WTC11 (cell line): ENCODE measurements around the gene ZDHHC1. TPM values are rescaled to one million over a fixed set of nuclear protein-coding genes. Genes with fewer than 3 reads are reported as not detected.

Experiments
- ATAC-seq: fragments of 200-7000 bp; cut with Tn5 transposase; 2 replicates; pipeline ENCODE4 v1.10.0; 2021; ENCODE audit warnings: mild to moderate bottlenecking, moderate library complexity
- CTCF ChIA-PET: fragments of 300-600 bp; sonication (Branson Sonifier 250); formaldehyde crosslinking; loops from one replicate; lab custom pipeline; 2021; ENCODE audit warnings: antibody characterized with exemption; lab: Charles Lee
- POLR2A ChIA-PET: fragments of 350-600 bp; sonication (Branson Sonifier 250); formaldehyde crosslinking; loops from one replicate; lab custom pipeline; 2021; ENCODE audit warnings: antibody characterized with exemption; lab: Charles Lee
- DNase-seq: peaks from one replicate; pipeline ENCODE4 v3.0.0; 2021; ENCODE audit warnings: low spot score
- H3K27ac Mint-ChIP-seq: 2 replicates; pipeline ENCODE4 v1.8.0; 2021; ENCODE audit warnings: mixed read lengths
- H3K27me3 Mint-ChIP-seq: 2 replicates; pipeline ENCODE4 v1.8.0; 2021; ENCODE audit warnings: low read depth, mild to moderate bottlenecking, moderate library complexity, mixed read lengths
- H3K36me3 Mint-ChIP-seq: 2 replicates; pipeline ENCODE4 v1.8.0; 2021; ENCODE audit warnings: mixed read lengths
- H3K4me1 Mint-ChIP-seq: 2 replicates; pipeline ENCODE4 v1.8.0; 2022; ENCODE audit warnings: mixed read lengths
- H3K4me3 Mint-ChIP-seq: 2 replicates; pipeline ENCODE4 v1.8.0; 2021; ENCODE audit warnings: mild to moderate bottlenecking, moderate library complexity, mixed read lengths
- H3K9me3 Mint-ChIP-seq: 2 replicates; pipeline ENCODE4 v1.8.0; 2021; ENCODE audit warnings: mixed read lengths
- CBFB ChIP-seq: sonication (generic); formaldehyde crosslinking; IDR thresholded peaks from 2 replicates; pipeline ENCODE4 v1.8.1; 2022; ENCODE audit warnings: mild to moderate bottlenecking, low read depth, missing genetic modification reagents
- EMX1 ChIP-seq: fragments of 250-450 bp; sonication (Bioruptor Pico); IDR thresholded peaks from 2 replicates; pipeline ENCODE4 v1.8.0; 2021; ENCODE audit warnings: mild to moderate bottlenecking
- ESRRA ChIP-seq: sonication (generic); formaldehyde crosslinking; IDR thresholded peaks from 2 replicates; pipeline ENCODE4 v1.8.1; 2022; ENCODE audit warnings: mild to moderate bottlenecking, missing genetic modification reagents, borderline replicate concordance
- ETV6 ChIP-seq: sonication (generic); formaldehyde crosslinking; IDR thresholded peaks from 2 replicates; pipeline ENCODE4 v1.8.1; 2022; ENCODE audit warnings: mild to moderate bottlenecking, missing genetic modification reagents
- IRF2 ChIP-seq: sonication (generic); formaldehyde crosslinking; IDR thresholded peaks from 2 replicates; pipeline ENCODE4 v1.8.0; 2022; ENCODE audit warnings: low read depth, missing genetic modification reagents, borderline replicate concordance
- JUN ChIP-seq: sonication (generic); formaldehyde crosslinking; IDR thresholded peaks from 2 replicates; pipeline ENCODE4 v1.8.0; 2023; ENCODE audit warnings: mild to moderate bottlenecking, missing genetic modification reagents
- NFE2L1 ChIP-seq: sonication (generic); formaldehyde crosslinking; IDR thresholded peaks from 2 replicates; pipeline ENCODE4 v1.8.1; 2023; ENCODE audit warnings: missing genetic modification reagents
- NFYB ChIP-seq: sonication (generic); formaldehyde crosslinking; conservative IDR thresholded peaks from 2 replicates; pipeline ENCODE4 v1.8.0; 2022; ENCODE audit warnings: low read depth, missing genetic modification reagents
- RELA ChIP-seq: sonication (generic); formaldehyde crosslinking; IDR thresholded peaks from 2 replicates; pipeline ENCODE4 v1.8.1; 2022; ENCODE audit warnings: missing genetic modification reagents, mild to moderate bottlenecking, borderline replicate concordance
- RORB ChIP-seq: fragments of 250-450 bp; sonication (Bioruptor Pico); IDR thresholded peaks from 2 replicates; pipeline ENCODE4 v1.9.0; 2021; ENCODE audit warnings: mild to moderate bottlenecking
- ZNF317 ChIP-seq: sonication (generic); formaldehyde crosslinking; IDR thresholded peaks from 2 replicates; pipeline ENCODE4 v1.8.1; 2023; ENCODE audit warnings: low read depth, mild to moderate bottlenecking, moderate library complexity, missing genetic modification reagents, borderline replicate concordance
- ZNF416 ChIP-seq: fragments of 250-450 bp; sonication (Bioruptor Pico); IDR thresholded peaks from 2 replicates; pipeline ENCODE4 v1.9.0; 2021; ENCODE audit warnings: mild to moderate bottlenecking, inconsistent platforms
- ZNF423 ChIP-seq: fragments of 250-450 bp; sonication (Bioruptor Pico); IDR thresholded peaks from 2 replicates; pipeline ENCODE4 v2.1.2; 2022; ENCODE audit warnings: mild to moderate bottlenecking, moderate library complexity
- total RNA-seq: library from RNA; stranded (reverse); gene quantifications from 3 replicates; pipeline ENCODE4 v1.2.3, GENCODE V29; 2021
- TF ChIP-seq, protein P1 (sequence below): sonication (generic); formaldehyde crosslinking; IDR thresholded peaks from 2 replicates; pipeline ENCODE4 v1.8.0; 2022; ENCODE audit warnings: mild to moderate bottlenecking, missing genetic modification reagents
- TF ChIP-seq, protein P2 (sequence below): fragments of 250-450 bp; sonication (Bioruptor Pico); IDR thresholded peaks from 2 replicates; pipeline ENCODE4 v1.8.0; 2021; ENCODE audit warnings: mild to moderate bottlenecking
- TF ChIP-seq, protein P3 (sequence below): sonication (generic); formaldehyde crosslinking; IDR thresholded peaks from 2 replicates; pipeline ENCODE4 v1.8.0; 2023; ENCODE audit warnings: mild to moderate bottlenecking, missing genetic modification reagents
- TF ChIP-seq, protein P4 (sequence below): sonication (generic); formaldehyde crosslinking; IDR thresholded peaks from 2 replicates; pipeline ENCODE4 v1.8.0; 2022; ENCODE audit warnings: mild to moderate bottlenecking, missing genetic modification reagents

The ZDHHC1 gene
- total RNA-seq, 1 experiment from 2014 or later = 4.2 TPM

DNA sequence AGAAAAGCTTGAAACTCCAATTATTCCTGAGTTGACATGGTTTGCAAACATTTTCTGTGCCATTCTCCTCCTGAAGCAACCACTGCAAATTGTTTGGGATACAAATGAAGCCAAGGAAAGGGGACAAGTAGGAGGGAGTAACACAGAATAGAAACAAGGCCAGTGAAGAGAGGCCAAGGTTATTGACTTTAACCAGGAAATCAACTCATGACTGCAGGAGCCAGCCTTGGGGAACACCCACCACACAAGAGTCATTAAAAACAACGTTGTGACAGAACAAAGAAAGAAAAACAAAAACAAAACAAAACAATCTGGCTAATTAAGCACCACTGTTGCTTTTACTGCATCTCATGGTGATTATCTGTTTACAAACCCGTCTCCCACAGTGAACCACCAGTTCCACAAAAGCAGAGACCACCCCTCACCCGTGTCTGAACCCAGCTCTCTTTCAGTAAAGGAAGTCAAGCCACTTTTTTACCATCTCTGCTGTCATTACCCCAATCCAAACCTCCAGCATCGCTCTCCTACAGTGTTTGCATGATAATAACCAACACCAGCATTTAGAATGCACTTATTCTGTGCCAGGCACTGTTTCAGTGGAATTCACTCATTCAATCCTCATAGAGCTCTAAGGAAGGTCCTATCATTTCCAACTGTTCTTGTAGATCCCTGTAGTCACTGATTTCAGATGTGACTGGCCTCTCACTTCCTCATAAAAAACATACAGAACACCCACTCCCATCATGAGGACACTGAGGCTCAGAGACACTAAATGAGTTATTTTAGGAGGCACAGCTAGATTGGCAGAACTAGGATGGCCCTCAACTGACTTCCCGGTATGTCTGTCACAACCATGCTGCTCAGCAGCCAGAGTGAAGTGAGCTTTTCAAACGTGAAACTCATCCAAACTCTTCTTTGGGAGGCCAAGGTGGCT lies 2.0 kb downstream of the ZDHHC1 start:
- no peak for ATAC-seq
- TF ChIP-seq ZNF416 (CRISPR knock-in tag) = no peak
- TF ChIP-seq, protein P1, sequence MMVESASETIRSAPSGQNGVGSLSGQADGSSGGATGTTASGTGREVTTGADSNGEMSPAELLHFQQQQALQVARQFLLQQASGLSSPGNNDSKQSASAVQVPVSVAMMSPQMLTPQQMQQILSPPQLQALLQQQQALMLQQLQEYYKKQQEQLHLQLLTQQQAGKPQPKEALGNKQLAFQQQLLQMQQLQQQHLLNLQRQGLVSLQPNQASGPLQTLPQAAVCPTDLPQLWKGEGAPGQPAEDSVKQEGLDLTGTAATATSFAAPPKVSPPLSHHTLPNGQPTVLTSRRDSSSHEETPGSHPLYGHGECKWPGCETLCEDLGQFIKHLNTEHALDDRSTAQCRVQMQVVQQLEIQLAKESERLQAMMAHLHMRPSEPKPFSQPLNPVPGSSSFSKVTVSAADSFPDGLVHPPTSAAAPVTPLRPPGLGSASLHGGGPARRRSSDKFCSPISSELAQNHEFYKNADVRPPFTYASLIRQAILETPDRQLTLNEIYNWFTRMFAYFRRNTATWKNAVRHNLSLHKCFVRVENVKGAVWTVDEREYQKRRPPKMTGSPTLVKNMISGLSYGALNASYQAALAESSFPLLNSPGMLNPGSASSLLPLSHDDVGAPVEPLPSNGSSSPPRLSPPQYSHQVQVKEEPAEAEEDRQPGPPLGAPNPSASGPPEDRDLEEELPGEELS = peak; percentile 65; the same call in 1 of the 2 replicates
- Mint-ChIP-seq H3K36me3 (no peaks in the 10 kb centered on the region), H3K4me1 (peaks cover 31% of the 10 kb centered on the region), H3K27ac (peak overlapping the region; percentile 54), H3K27me3 (peaks cover 22% of the 10 kb centered on the region), H3K4me3 (peak overlapping the region; percentile 0; the same call in 1 of the 2 replicates), H3K9me3 (no peaks in the 10 kb centered on the region)
- CTCF ChIA-PET = interaction anchor here (0.6 to 4.0 kb wide), 19 partner anchors 12 to 485 kb away, joined by 3 to 42 read pairs (median 3); partner anchors contain the start of genes ATP6V0D1, EXOC3L1, HSD11B2 and KCTD19
- POLR2A ChIA-PET = interaction anchor here (0.6 to 0.7 kb wide), 2 partner anchors 51 to 777 kb away, joined by 3 to 5 read pairs; no protein-coding TSS in a partner anchor
- no peak for DNase-seq

DNA sequence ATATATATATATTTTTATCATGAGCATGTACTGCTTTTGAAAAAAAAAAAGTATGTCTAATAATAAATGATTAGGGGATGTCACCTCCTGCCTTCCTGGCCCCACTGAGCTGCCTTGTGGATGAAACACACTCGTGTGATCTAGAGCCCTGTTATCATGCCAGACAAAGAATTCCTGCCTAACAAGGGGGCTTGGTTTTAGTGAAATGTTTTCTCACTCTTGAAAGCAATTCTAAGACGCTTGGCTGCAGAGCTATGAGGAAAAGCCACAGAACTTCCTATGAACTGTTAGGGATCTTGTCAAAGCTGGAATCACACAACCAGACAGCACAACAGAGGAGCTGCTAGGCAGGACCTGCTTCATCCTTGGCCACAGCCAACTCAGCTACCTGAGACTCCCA lies 4.0 kb downstream of the ZDHHC1 start:
- ChIA-PET CTCF (interaction anchor here (0.5 to 4.0 kb wide), 6 partner anchors 13 to 128 kb away, joined by 3 to 42 read pairs (median 4); no protein-coding TSS in a partner anchor), POLR2A (interaction anchor here (0.7 to 0.9 kb wide), 2 partner anchors 86 to 252 kb away, joined by 3 to 7 read pairs; partner anchors contain the start of genes KCTD19 and LRRC36)
- TF ChIP-seq NFE2L1 = no peak
- TF ChIP-seq RORB (CRISPR knock-in tag) = no peak
- no peak for TF ChIP-seq RELA (CRISPR knock-in tag)
- TF ChIP-seq, protein P2, sequence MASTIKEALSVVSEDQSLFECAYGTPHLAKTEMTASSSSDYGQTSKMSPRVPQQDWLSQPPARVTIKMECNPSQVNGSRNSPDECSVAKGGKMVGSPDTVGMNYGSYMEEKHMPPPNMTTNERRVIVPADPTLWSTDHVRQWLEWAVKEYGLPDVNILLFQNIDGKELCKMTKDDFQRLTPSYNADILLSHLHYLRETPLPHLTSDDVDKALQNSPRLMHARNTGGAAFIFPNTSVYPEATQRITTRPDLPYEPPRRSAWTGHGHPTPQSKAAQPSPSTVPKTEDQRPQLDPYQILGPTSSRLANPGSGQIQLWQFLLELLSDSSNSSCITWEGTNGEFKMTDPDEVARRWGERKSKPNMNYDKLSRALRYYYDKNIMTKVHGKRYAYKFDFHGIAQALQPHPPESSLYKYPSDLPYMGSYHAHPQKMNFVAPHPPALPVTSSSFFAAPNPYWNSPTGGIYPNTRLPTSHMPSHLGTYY = no peak
- TF ChIP-seq EMX1 (CRISPR knock-in tag) = no peak
- no peak for TF ChIP-seq IRF2 (CRISPR knock-in tag)
- no peak for TF ChIP-seq NFYB (CRISPR knock-in tag)
- TF ChIP-seq ZNF317 (CRISPR knock-in tag) = no peak
- no peak for TF ChIP-seq ZNF423 (CRISPR knock-in tag)
- no peak for TF ChIP-seq CBFB (CRISPR knock-in tag)
- TF ChIP-seq, protein P3, sequence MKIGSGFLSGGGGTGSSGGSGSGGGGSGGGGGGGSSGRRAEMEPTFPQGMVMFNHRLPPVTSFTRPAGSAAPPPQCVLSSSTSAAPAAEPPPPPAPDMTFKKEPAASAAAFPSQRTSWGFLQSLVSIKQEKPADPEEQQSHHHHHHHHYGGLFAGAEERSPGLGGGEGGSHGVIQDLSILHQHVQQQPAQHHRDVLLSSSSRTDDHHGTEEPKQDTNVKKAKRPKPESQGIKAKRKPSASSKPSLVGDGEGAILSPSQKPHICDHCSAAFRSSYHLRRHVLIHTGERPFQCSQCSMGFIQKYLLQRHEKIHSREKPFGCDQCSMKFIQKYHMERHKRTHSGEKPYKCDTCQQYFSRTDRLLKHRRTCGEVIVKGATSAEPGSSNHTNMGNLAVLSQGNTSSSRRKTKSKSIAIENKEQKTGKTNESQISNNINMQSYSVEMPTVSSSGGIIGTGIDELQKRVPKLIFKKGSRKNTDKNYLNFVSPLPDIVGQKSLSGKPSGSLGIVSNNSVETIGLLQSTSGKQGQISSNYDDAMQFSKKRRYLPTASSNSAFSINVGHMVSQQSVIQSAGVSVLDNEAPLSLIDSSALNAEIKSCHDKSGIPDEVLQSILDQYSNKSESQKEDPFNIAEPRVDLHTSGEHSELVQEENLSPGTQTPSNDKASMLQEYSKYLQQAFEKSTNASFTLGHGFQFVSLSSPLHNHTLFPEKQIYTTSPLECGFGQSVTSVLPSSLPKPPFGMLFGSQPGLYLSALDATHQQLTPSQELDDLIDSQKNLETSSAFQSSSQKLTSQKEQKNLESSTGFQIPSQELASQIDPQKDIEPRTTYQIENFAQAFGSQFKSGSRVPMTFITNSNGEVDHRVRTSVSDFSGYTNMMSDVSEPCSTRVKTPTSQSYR (CRISPR knock-in tag) = no peak
- no peak for TF ChIP-seq JUN (CRISPR knock-in tag)
- TF ChIP-seq, protein P4, sequence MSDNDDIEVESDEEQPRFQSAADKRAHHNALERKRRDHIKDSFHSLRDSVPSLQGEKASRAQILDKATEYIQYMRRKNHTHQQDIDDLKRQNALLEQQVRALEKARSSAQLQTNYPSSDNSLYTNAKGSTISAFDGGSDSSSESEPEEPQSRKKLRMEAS (CRISPR knock-in tag) = no peak
- no peak for TF ChIP-seq ESRRA (CRISPR knock-in tag)
- TF ChIP-seq ETV6 (CRISPR knock-in tag) = no peak
- H3K9me3 Mint-ChIP-seq = no peaks in the 10 kb centered on the region
- peaks cover 19% of the 10 kb centered on the region for H3K27me3 Mint-ChIP-seq
- ATAC-seq = no peak
- H3K4me1 Mint-ChIP-seq = peaks cover 38% of the 10 kb centered on the region
- DNase-seq = no peak
- H3K36me3 Mint-ChIP-seq = no peaks in the 10 kb centered on the region
- H3K27ac Mint-ChIP-seq = no peak overlapping the region
- no peak overlapping the region for H3K4me3 Mint-ChIP-seq
